ENCODE data around the gene RFNG. TPM values are rescaled to one million over a fixed set of nuclear protein-coding genes. Genes with fewer than 3 reads are reported as not detected.

The RFNG gene
- total RNA-seq, 1 donor from 2014 or later, result 35.8 TPM

DNA sequence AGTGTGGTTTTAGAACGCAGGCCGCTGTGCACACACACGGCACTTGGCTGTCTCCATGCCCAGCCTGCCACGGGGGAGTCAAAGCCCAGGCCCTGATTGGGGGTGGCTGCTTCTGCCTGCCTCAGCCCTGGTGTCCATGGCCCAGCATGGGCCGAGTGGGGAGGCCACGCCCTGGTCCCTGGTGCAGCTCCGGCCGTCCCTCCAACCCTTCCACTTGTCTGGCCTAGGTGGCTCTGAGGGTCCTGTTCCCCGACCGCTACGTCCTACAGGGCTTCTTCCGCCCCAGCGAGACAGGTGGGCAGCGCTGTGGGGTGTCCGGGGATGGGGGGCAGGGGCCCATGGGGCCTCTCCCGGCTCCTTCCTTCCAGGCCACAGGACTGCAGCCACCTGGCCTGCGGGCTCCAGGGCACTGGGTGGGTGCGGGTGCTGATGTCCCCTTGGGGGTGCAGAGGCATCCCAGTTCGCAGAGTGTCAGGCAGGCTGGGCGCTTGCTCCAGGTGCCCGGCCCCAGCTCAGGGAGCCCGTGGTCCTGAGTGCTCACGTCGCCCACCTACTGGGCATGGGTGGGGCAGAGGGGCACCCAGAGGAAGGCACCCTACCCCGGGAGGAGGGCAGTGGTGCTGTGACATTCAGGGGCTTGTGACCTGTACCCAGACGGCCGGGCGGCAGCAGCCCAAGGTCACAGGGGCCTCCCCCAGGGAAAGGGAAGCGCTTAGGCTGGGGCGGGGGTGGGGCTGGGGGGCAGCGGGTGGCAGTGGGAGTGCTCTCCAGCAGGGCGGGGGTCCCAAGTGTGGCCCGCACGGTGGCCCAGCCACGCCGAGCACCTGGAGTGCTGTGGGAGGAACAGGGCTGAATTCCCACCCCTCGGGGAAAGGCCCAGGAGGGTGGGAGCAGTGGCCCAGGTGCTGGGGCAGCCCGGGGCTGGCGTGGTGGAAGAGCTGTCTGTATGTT is 40.8 kb downstream of the RFNG start:
- no peak overlapping the region for H3K4me3 ChIP-seq (ENCODE audit: low read depth, low read length)
- no peak for DNase-seq (ENCODE audit: low read depth)
- TF ChIP-seq, protein P1, sequence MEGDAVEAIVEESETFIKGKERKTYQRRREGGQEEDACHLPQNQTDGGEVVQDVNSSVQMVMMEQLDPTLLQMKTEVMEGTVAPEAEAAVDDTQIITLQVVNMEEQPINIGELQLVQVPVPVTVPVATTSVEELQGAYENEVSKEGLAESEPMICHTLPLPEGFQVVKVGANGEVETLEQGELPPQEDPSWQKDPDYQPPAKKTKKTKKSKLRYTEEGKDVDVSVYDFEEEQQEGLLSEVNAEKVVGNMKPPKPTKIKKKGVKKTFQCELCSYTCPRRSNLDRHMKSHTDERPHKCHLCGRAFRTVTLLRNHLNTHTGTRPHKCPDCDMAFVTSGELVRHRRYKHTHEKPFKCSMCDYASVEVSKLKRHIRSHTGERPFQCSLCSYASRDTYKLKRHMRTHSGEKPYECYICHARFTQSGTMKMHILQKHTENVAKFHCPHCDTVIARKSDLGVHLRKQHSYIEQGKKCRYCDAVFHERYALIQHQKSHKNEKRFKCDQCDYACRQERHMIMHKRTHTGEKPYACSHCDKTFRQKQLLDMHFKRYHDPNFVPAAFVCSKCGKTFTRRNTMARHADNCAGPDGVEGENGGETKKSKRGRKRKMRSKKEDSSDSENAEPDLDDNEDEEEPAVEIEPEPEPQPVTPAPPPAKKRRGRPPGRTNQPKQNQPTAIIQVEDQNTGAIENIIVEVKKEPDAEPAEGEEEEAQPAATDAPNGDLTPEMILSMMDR (conservative IDR thresholded peaks at IDR 0.05; ENCODE audit: low read depth, low read length), result no peak

DNA sequence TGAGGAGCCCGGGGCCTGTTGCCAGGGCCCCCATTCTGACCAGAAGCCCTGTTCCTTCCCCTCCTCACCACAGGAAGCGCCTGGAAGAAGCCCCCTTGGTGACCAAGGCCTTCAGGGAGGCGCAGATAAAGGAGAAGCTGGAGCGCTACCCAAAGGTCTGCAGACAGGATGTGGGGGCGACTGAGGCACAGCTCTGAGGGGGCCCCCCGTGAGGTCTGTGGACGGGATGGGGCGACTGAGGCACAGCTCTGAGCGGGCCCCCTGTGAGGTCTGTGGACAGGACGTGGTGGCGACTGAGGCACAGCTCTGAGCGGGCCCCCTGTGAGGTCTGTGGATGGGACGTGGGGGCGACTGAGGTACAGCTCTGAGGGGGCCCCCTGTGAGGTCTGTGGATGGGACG is 42.2 kb downstream of the RFNG start:
- no peak overlapping the region for H3K4me3 ChIP-seq (ENCODE audit: low read depth, low read length)
- TF ChIP-seq, protein P1 (conservative IDR thresholded peaks at IDR 0.05; ENCODE audit: low read depth, low read length), result no peak
- no peak for DNase-seq (ENCODE audit: low read depth)

DNA sequence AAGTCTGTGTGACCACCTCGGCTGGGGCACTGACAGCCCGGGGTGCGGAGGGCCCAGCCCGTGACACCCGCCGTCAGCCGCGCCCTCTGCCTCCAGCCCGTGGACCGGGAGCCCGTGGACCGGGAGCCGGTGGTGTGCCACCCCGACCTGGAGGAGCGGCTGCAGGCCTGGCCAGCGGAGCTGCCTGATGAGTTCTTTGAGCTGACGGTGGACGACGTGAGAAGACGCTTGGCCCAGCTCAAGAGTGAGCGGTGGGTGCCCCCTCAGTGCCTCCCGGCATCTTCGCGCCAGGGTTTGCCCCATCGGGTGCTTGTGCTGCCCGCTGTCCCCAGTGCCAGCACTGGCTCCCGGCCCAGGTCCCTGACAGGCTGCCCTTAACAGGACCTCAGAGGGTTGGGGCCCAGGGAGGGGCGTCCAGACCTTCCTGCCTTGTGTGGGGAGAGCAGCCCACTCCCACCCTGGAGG is 42.6 kb downstream of the RFNG start:
- H3K4me3 ChIP-seq (ENCODE audit: low read depth, low read length), result no peak overlapping the region
- TF ChIP-seq, protein P1 (conservative IDR thresholded peaks at IDR 0.05; ENCODE audit: low read depth, low read length), result no peak
- no peak for DNase-seq (ENCODE audit: low read depth)

DNA sequence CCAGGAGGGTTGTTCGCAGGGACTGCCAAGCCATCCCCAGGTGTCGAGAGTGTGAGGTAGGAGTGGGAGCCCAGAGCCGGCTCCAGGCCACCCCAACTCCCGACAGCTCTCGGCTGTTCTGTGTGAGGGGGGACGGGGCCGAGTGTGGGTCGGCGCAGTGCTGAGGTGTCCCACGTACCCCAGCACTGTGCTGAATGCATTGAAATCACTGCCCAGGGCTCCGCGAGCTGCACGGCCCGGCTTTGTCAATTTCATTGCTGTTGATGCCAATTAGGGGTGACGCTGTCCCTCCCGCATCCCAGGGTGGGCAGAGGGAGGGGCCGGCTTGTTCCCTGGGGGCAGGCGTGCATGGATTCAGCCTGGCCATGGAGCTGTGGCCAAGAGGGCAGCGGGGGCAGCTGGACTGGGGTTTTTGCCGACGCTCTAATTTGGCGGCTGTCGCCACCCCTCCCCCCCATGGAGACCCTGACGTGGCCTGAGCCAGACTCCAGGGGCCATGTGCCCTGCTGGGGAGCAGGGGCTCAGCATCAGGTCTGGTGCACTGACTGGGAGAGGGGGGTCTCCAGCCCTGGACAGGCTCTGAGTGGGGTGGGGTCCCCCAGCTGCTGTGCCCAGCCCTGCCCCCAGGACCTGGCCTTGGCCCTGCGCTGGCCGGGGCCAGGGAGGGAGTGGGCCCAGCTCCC is 43.2 kb downstream of the RFNG start:
- DNase-seq (ENCODE audit: low read depth), result no peak
- no peak overlapping the region for H3K4me3 ChIP-seq (ENCODE audit: low read depth, low read length)
- TF ChIP-seq, protein P1 (conservative IDR thresholded peaks at IDR 0.05; ENCODE audit: low read depth, low read length), result no peak

DNA sequence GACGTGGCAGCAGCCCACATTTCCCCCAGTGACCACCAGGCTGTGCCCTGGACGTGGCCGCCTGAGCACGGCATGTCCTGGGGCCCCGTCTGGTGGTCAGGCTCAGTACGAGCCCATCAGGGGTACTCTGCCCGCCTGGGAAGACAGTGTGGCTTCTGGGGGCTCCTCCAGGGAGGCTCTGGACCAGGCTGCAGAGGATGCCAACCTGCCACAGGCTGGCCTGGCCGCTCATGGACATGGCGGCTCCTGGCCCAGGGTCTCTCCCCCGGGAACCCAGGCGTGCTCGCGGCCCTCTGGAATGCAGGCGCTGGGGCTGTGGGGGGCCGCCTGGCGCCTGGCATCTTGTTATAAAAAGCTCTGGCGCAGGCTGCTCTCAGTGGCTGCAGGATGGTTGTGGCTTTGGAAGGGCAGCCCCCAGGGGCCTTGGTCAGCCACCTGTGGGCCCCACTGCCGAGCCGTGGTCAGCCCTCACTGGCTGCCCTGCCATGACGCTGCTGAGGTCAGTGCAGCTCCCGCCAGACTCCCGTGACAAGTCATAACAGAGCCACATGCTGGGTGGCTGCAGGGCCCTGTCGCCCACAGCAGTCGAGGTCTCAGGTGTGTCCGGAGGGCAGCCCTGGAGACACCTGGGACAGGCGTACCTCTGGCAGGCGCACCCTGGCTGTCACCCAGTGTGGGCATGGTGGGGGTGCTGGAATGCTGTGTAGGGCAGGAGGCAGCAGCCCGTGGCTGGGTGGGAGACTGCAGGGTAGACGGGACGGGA is 43.9 kb downstream of the RFNG start:
- TF ChIP-seq, protein P1 (conservative IDR thresholded peaks at IDR 0.05; ENCODE audit: low read depth, low read length), result no peak
- H3K4me3 ChIP-seq (ENCODE audit: low read depth, low read length), result no peak overlapping the region
- no peak for DNase-seq (ENCODE audit: low read depth)

DNA sequence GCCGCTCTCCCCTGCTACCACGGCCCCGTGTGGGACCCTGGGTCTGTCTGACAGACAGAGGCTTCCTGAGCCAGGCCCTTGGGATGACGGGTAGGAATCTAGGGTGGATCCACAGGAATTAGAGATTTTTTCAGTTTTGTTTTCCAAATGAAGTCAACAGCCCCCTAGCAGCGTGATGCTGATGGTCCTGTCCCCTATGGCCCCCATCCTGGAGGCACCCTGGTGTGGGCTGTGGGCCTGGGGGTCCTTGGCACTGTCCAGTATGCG is 44.5 kb downstream of the RFNG start:
- no peak for DNase-seq (ENCODE audit: low read depth)
- TF ChIP-seq, protein P1 (conservative IDR thresholded peaks at IDR 0.05; ENCODE audit: low read depth, low read length), result no peak
- H3K4me3 ChIP-seq (ENCODE audit: low read depth, low read length), result no peak overlapping the region

Measured in epithelial cell of proximal tubule (primary cell).